Measurements from ENCODE around the gene OR13A1.

Gene OR13A1

GRCh38 chr10:45254892-45255291 lies 60.5 kb downstream of the OR13A1 start:
- Histone ChIP-seq H3K4me3 (ENCODE audit: low read length) (no peak overlapping the region), H3K4me1 (ENCODE audit: insufficient read depth, low read length) (no peaks in the 10 kb centered on the region), H3K36me3 (ENCODE audit: insufficient read depth, low read depth, low read length) (no peaks in the 10 kb centered on the region), H3K27ac (ENCODE audit: low read length) (no peak overlapping the region), H3K9me3 (ENCODE audit: insufficient read depth, low read depth, low read length) (no peaks in the 10 kb centered on the region), H3K9ac (ENCODE audit: low read depth, low read length) (no peak overlapping the region), H3K27me3 (ENCODE audit: insufficient read depth, low read length) (no peaks in the 10 kb centered on the region)

GRCh38 chr10:45253183-45253914 lies 62.1 kb downstream of the OR13A1 start:
- no peak overlapping the region for H3K27ac ChIP-seq (ENCODE audit: low read length)
- H3K36me3 ChIP-seq (ENCODE audit: insufficient read depth, low read depth, low read length) = no peaks in the 10 kb centered on the region
- no peaks in the 10 kb centered on the region for H3K4me1 ChIP-seq (ENCODE audit: insufficient read depth, low read length)
- no peaks in the 10 kb centered on the region for H3K9me3 ChIP-seq (ENCODE audit: insufficient read depth, low read depth, low read length)
- H3K4me3 ChIP-seq (ENCODE audit: low read length) = no peak overlapping the region
- H3K27me3 ChIP-seq (ENCODE audit: insufficient read depth, low read length) = no peaks in the 10 kb centered on the region
- H3K9ac ChIP-seq (ENCODE audit: low read depth, low read length) = no peak overlapping the region

All from iPS-20b (cell line).